Astrocyte (in vitro differentiated cells and primary cell): ENCODE measurements around the gene SGO1.

Source experiments
- EZH2 ChIP-seq: IDR thresholded peaks from 2 replicates; pipeline ENCODE4 v1.6.1; 2012; ENCODE audit warnings: mild to moderate bottlenecking, low read length, inconsistent platforms; ENCODE audit not compliant: insufficient read depth
- TF ChIP-seq, protein P1 (sequence below): IDR thresholded peaks from 2 replicates; pipeline ENCODE4 v1.5.1; 2011; ENCODE audit warnings: low read depth, mild to moderate bottlenecking, inconsistent platforms, low read length, moderate library complexity; ENCODE audit not compliant: insufficient read depth

DNA sequence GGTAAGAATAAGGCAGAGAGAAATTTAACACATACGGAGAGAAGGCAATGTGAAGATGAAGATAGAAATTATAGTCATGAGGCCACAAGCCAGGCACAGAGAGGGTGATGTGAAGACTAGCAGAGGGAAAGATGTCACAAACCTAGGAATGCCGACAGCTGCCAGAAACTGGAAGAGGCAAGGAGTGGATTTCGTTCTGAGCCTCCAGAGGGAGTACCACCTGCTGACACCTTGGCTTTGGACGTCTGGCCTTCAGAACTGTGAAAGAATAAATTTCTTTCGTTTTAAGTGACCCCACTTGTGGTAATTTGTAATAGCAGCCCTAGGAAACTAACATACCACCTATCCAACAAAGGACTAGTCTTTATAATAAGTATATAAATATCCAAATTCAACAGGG lies 5.0 kb upstream of the SGO1 start:
- TF ChIP-seq, protein P1, sequence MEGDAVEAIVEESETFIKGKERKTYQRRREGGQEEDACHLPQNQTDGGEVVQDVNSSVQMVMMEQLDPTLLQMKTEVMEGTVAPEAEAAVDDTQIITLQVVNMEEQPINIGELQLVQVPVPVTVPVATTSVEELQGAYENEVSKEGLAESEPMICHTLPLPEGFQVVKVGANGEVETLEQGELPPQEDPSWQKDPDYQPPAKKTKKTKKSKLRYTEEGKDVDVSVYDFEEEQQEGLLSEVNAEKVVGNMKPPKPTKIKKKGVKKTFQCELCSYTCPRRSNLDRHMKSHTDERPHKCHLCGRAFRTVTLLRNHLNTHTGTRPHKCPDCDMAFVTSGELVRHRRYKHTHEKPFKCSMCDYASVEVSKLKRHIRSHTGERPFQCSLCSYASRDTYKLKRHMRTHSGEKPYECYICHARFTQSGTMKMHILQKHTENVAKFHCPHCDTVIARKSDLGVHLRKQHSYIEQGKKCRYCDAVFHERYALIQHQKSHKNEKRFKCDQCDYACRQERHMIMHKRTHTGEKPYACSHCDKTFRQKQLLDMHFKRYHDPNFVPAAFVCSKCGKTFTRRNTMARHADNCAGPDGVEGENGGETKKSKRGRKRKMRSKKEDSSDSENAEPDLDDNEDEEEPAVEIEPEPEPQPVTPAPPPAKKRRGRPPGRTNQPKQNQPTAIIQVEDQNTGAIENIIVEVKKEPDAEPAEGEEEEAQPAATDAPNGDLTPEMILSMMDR = no peak
- TF ChIP-seq EZH2 = no peak
